Endothelial cell of hepatic sinusoid (primary cell): ENCODE data around the gene CDH3.

Experiments
- in situ Hi-C: cut with HindIII; loops from 2 replicates; pipeline ENCODE4 v1.10.0; 2017; ENCODE audit warnings: low sequenced_read_pairs

Gene CDH3

GRCh38 chr16:68644715-68645493 lies at the start of gene CDH3:
Gene CDH3, plus strand, starts transcription at chr16:68645310. Its CDS starts 70 bp downstream, at chr16:68645380.
- in situ Hi-C loops, result no loop called here

GRCh38 chr16:68596266-68596665 lies 48.8 kb upstream of the CDH3 start:
- in situ Hi-C loops, result no loop called here

- in situ Hi-C loops, result no loop called here
Measured at GRCh38 chr16:68599586-68599985, 45.5 kb upstream of the CDH3 start.

- in situ Hi-C loops, result no loop called here
Measured at GRCh38 chr16:68605746-68606145, 39.4 kb upstream of the CDH3 start.

GRCh38 chr16:68607443-68607842 lies 37.7 kb upstream of the CDH3 start:
- in situ Hi-C loops, result no loop called here

GRCh38 chr16:68608330-68608729 lies 36.8 kb upstream of the CDH3 start:
- in situ Hi-C loops, result no loop called here

- in situ Hi-C loops, result no loop called here
Measured at GRCh38 chr16:68612996-68613395, 32.1 kb upstream of the CDH3 start.

GRCh38 chr16:68617734-68618133 lies 27.4 kb upstream of the CDH3 start:
- in situ Hi-C loops, result no loop called here

- in situ Hi-C loops, result no loop called here
Measured at GRCh38 chr16:68626557-68626956, 18.6 kb upstream of the CDH3 start.

- in situ Hi-C loops, result no loop called here
Measured at GRCh38 chr16:68627951-68628425, 17.1 kb upstream of the CDH3 start.

- in situ Hi-C loops, result no loop called here
Measured at GRCh38 chr16:68629351-68629910, 15.7 kb upstream of the CDH3 start.

GRCh38 chr16:68636064-68636560 lies 9.0 kb upstream of the CDH3 start:
- in situ Hi-C loops, result no loop called here

- in situ Hi-C loops, result no loop called here
Measured at GRCh38 chr16:68636818-68637217, 8.3 kb upstream of the CDH3 start.

- in situ Hi-C loops, result no loop called here
Measured at GRCh38 chr16:68640972-68641371, 4.1 kb upstream of the CDH3 start.

GRCh38 chr16:68642047-68642435 lies 3.1 kb upstream of the CDH3 start:
- in situ Hi-C loops, result no loop called here

- in situ Hi-C loops, result no loop called here
Measured at GRCh38 chr16:68642436-68643101, 2.5 kb upstream of the CDH3 start.

- in situ Hi-C loops, result no loop called here
Measured at GRCh38 chr16:68643227-68643626, 1.9 kb upstream of the CDH3 start.

GRCh38 chr16:68643847-68644246 lies 1.3 kb upstream of the CDH3 start:
- in situ Hi-C loops, result no loop called here

- in situ Hi-C loops, result no loop called here
Measured at GRCh38 chr16:68644296-68644695, 814 bp upstream of the CDH3 start.

- in situ Hi-C loops, result no loop called here
Measured at GRCh38 chr16:68645494-68646388, 631 bp downstream of the CDH3 start.
